HepG2 (cell line): ENCODE results near the gene MALRD1. TPM values are rescaled to one million over a fixed set of nuclear protein-coding genes. Genes with fewer than 3 reads are reported as not detected.

Experiments
- ATAC-seq: fragments of 200-7000 bp; cut with Tn5 transposase; 3 replicates; pipeline ENCODE4 v1.9.1; 2020; ENCODE audit warnings: mild to moderate bottlenecking, moderate library complexity
- BruUV-seq: library from RNA; stranded (reverse); fragments of 400-500 nt; replicated peaks from 2 replicates; lab custom pipeline; 2021; lab: Mats Ljungman, UMichigan
- CTCF ChIA-PET: fragments of 300-600 bp; formaldehyde crosslinking; extraction: SDS; loops from one replicate; lab custom pipeline; 2021; ENCODE audit warnings: low total read pairs, inconsistent platforms, low intra/inter-chr PET ratio; lab: Yijun Ruan, JAX
- POLR2A ChIA-PET: fragments of 350-600 bp; sonication (Branson Sonifier 250); formaldehyde crosslinking; loops from one replicate; lab custom pipeline; 2020; ENCODE audit warnings: antibody characterized with exemption, inconsistent platforms; lab: Yijun Ruan, JAX
- DNase-seq: peaks from one replicate; pipeline ENCODE4 v3.0.0-alpha.2; 2015; ENCODE audit warnings: low spot score
- FAIRE-seq: peaks from 3 replicates; lab custom pipeline; 2011; peaks lifted over from hg19 to GRCh38; lab: Jason Lieb, UNC
- H2AFZ ChIP-seq: one replicate; pipeline ENCODE4 v1.6.1; 2011; ENCODE audit warnings: low read length, inconsistent platforms
- H3K27ac ChIP-seq: fragments of 300-600 bp; 3 replicates; pipeline ENCODE4 v1.8.0; 2011; ENCODE audit warnings: mixed run types, mild to moderate bottlenecking, mixed read lengths, low read length, inconsistent platforms; ENCODE audit not compliant: insufficient read depth; ENCODE audit errors: extremely low read length
- H3K27me3 ChIP-seq, 2 experiments: fragments of 200-600 bp in 1 of 2; 2 replicates in 1 of 2; 3 replicates in 1 of 2; pipeline versions ENCODE4 v1.6.0 to v1.8.0; 2011; ENCODE audit warnings: low read length in 2 of 2, mild to moderate bottlenecking in 2 of 2, moderate library complexity in 2 of 2, inconsistent platforms in 1 of 2; ENCODE audit not compliant: insufficient read depth in 2 of 2, control insufficient read depth in 1 of 2
- H3K36me3 ChIP-seq, 2 experiments: fragments of 200-600 bp in 1 of 2; replicated peaks in 1 of 2; 2 replicates in 1 of 2; 3 replicates in 1 of 2; pipeline versions ENCODE4 v1.5.1 to v1.8.0; 2011; ENCODE audit warnings: low read length in 2 of 2, inconsistent platforms in 1 of 2; ENCODE audit not compliant: insufficient read depth in 2 of 2, control insufficient read depth in 1 of 2
- H3K4me1 ChIP-seq: 2 replicates; pipeline ENCODE4 v1.5.1; 2012; ENCODE audit warnings: low read length, inconsistent platforms; ENCODE audit not compliant: insufficient read depth
- H3K4me2 ChIP-seq: 2 replicates; pipeline ENCODE4 v1.6.0; 2011; ENCODE audit warnings: low read depth, low read length, inconsistent platforms
- H3K4me3 ChIP-seq, 3 experiments: fragments of 200-600 bp in 1 of 3; sonication (generic), shearing (Covaris generic) in 1 of 3; replicated peaks in 1 of 3; 2 replicates each; pipeline ENCODE4 v1.5.1; 2011 to 2016; ENCODE audit warnings: low read length in 3 of 3, inconsistent platforms in 2 of 3, low read depth in 2 of 3, mild to moderate bottlenecking in 2 of 3, control low read depth in 1 of 3, mixed read lengths in 1 of 3; ENCODE audit not compliant: insufficient read depth in 1 of 3
- H3K79me2 ChIP-seq: one replicate; pipeline ENCODE4 v1.6.1; 2011; ENCODE audit warnings: low read length, inconsistent platforms; ENCODE audit not compliant: insufficient read depth
- H3K9ac ChIP-seq: 2 replicates; pipeline ENCODE4 v1.6.0; 2011; ENCODE audit warnings: mild to moderate bottlenecking, low read depth, low read length, inconsistent platforms; ENCODE audit not compliant: insufficient read depth
- H3K9me3 ChIP-seq: 2 replicates; pipeline ENCODE4 v1.5.1; 2012; ENCODE audit warnings: mild to moderate bottlenecking, low read length
- H4K20me1 ChIP-seq: 2 replicates; pipeline ENCODE4 v1.6.0; 2011; ENCODE audit warnings: inconsistent platforms, mild to moderate bottlenecking, low read length, moderate library complexity; ENCODE audit not compliant: insufficient read depth
- CC2D1A ChIP-seq: sonication (generic); formaldehyde crosslinking; IDR thresholded peaks from 2 replicates; pipeline ENCODE4 v1.8.1; 2023; ENCODE audit warnings: mild to moderate bottlenecking, missing genetic modification reagents
- PITX1 ChIP-seq: sonication (generic); formaldehyde crosslinking; IDR thresholded peaks from 2 replicates; pipeline ENCODE4 v1.5.1; 2020; ENCODE audit warnings: mild to moderate bottlenecking, missing genetic modification reagents
- SMARCE1 ChIP-seq: fragments of 450-650 bp; IDR thresholded peaks from 2 replicates; pipeline ENCODE4 v1.6.1; 2017; ENCODE audit warnings: borderline replicate concordance
- ZMYM4 ChIP-seq: sonication (generic); formaldehyde crosslinking; IDR thresholded peaks from 2 replicates; pipeline ENCODE4 v1.8.1; 2023; ENCODE audit warnings: mild to moderate bottlenecking, missing genetic modification reagents
- ZNF343 ChIP-seq: sonication (generic); formaldehyde crosslinking; IDR thresholded peaks from 2 replicates; pipeline ENCODE4 v1.4.0; 2020; ENCODE audit warnings: mild to moderate bottlenecking, missing genetic modification reagents
- in situ Hi-C: cut with HindIII; loops from 2 replicates; pipeline ENCODE4 v1.10.0; 2017; ENCODE audit warnings: low pct_unique_long_range_greater_than_20kb; ENCODE audit not compliant: extremely low pct_ligation_motif_present
- intact Hi-C: fragments of 100-400 bp; cut with micrococcal nuclease; formaldehyde crosslinking; loops from one replicate; pipeline ENCODE4 v1.10.0; 2022; ENCODE audit not compliant: unreplicated experiment
- polyA plus RNA-seq, 8 experiments: library from polyadenylated mRNA; depleted of rRNA in 3 of 8; stranded (reverse) in 7 of 8; unstranded in 1 of 8; fragments of >200 nt; fragmentation: Illumina TruSeq in 4 of 8; extraction: Trizol in 4 of 8; gene quantifications; 2 replicates each; pipeline versions ENCODE4 v1.2.1 to v1.2.3, GENCODE V29; 2011 to 2016; ENCODE audit warnings: low read depth in 4 of 8, missing spikeins in 1 of 8, mixed read lengths in 1 of 8; ENCODE audit not compliant: insufficient read depth in 1 of 8
- total RNA-seq, 5 experiments: library from RNA; depleted of rRNA; stranded (reverse); fragments of >200 nt; fragmentation: Illumina TruSeq; extraction: Trizol; gene quantifications; 2 replicates each; pipeline ENCODE4 v1.2.3, GENCODE V29; 2016; ENCODE audit warnings: low read depth in 1 of 5

MALRD1 gene
- total and polyA plus RNA-seq, 2 of the 13 experiments (the other 11 are each of a cell fraction or from before 2014, with no cell fraction given) = 5.7 to 15.4 TPM

DNA sequence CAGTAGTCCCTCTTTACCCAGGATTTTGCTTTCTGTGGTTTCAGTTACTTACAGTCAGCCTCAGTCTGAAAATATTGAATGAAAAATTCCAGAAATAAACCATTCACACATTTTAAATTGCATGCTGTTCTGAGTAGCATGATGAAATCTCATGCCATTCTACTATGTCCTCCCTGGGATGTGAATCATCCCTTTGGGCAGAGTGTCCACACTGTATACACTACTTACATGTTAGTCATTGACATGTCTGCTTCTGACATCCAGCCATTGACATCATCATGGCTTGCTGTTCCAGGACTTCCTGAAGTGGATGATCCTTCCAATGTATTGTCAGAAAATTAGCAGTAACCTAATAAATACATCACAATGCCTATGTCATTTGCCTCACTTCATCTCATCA, 34.6 kb upstream of the MALRD1 start:
- no peak for FAIRE-seq
- Histone ChIP-seq H3K4me1 (no peaks in the 10 kb centered on the region), H3K4me3 (no peak overlapping the region), H4K20me1 (no peaks in the 10 kb centered on the region), H3K27ac (no peak overlapping the region), H3K9me3 (no peaks in the 10 kb centered on the region), H3K27me3 (no peaks in the 10 kb centered on the region), H3K79me2 (no peaks in the 10 kb centered on the region), H2AFZ (no peak overlapping the region), H3K4me2 (no peak overlapping the region), H3K36me3 (no peaks in the 10 kb centered on the region), H3K9ac (no peak overlapping the region)
- BruUV-seq = no TSS peak
- no peak for TF ChIP-seq ZNF343 (CRISPR knock-in tag)
- TF ChIP-seq PITX1 (CRISPR knock-in tag) = no peak
- no peak for ATAC-seq
- in situ Hi-C loops = no loop called here
- intact Hi-C loops = no loop called here
- DNase-seq = no peak
- ChIA-PET POLR2A (no interaction called here), CTCF (no interaction called here)

DNA sequence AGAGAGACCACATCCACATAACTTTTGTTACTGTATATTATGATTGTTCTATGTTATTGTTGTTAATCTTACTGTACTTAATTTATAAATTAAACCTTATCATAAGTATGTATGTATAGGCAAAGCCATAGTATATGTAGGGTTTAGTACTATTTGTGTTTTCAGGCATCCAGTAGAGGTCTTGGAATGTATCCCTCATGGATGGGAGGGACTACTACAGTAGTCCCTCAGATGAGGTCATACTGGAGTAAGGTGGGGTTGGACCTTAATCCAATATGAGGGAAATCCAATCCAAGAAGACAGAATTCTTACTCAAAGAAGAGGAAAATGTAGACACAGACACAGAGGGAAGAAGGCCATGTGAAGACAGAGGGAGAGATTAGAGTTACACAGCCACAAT, 34.1 kb upstream of the MALRD1 start:
- H3K4me2 ChIP-seq = no peak overlapping the region
- TF ChIP-seq CC2D1A (CRISPR knock-in tag) = no peak
- no peak for TF ChIP-seq SMARCE1
- TF ChIP-seq ZMYM4 (CRISPR knock-in tag) = no peak

More for the DNA sequence above, 34.1 kb upstream of the MALRD1 start:
- H3K27me3 ChIP-seq = no peaks in the 10 kb centered on the region
- H3K9me3 ChIP-seq = no peaks in the 10 kb centered on the region
- no peak overlapping the region for H3K9ac ChIP-seq
- ChIA-PET CTCF (no interaction called here), POLR2A (no interaction called here)
- in situ Hi-C loops = no loop called here
- H3K36me3 ChIP-seq = no peaks in the 10 kb centered on the region
- FAIRE-seq (no peak), DNase-seq (no peak), ATAC-seq (no peak)
- intact Hi-C loops = no loop called here
- H4K20me1 ChIP-seq = no peaks in the 10 kb centered on the region
- H3K4me1 ChIP-seq = no peaks in the 10 kb centered on the region
- H3K79me2 ChIP-seq = no peaks in the 10 kb centered on the region
- no peak overlapping the region for H3K4me3 ChIP-seq
- no peak overlapping the region for H3K27ac ChIP-seq
- H2AFZ ChIP-seq = no peak overlapping the region
- no TSS peak for BruUV-seq
